Fibroblast of peridontal ligament (primary cell): ENCODE results near the gene MRPL55.

Experiments used
- DNase-seq: peaks from one replicate; pipeline ENCODE4 v3.0.0-alpha.2; 2010; ENCODE audit errors: extremely low read depth

Gene MRPL55

GRCh38 chr1:228109073-228109961 is at the start of gene MRPL55:
Gene MRPL55 (minus strand): TSS chr1:228109299. CDS start chr1:228108260, 1,039 bp downstream.
- peak; percentile 93 for DNase-seq

GRCh38 chr1:228158151-228159007 is 49.3 kb upstream of the MRPL55 start:
- no peak for DNase-seq

- DNase-seq, result no peak
Observed at GRCh38 chr1:228157729-228158126, 48.6 kb upstream of the MRPL55 start.

- DNase-seq, result no peak
Observed at GRCh38 chr1:228156941-228157728, 48.0 kb upstream of the MRPL55 start.

- DNase-seq, result no peak
Observed at GRCh38 chr1:228156515-228156881, 47.4 kb upstream of the MRPL55 start.

- DNase-seq, result no peak
Observed at GRCh38 chr1:228155596-228156514, 46.8 kb upstream of the MRPL55 start.

GRCh38 chr1:228154670-228155571 is 45.8 kb upstream of the MRPL55 start:
- DNase-seq, result no peak

- DNase-seq, result no peak
Observed at GRCh38 chr1:228154021-228154669, 45.0 kb upstream of the MRPL55 start.

- no peak for DNase-seq
Observed at GRCh38 chr1:228152918-228153258, 43.8 kb upstream of the MRPL55 start.

GRCh38 chr1:228152097-228152917 is 43.2 kb upstream of the MRPL55 start:
- DNase-seq, result no peak

- no peak for DNase-seq
Observed at GRCh38 chr1:228151180-228151925, 42.3 kb upstream of the MRPL55 start.

- peak; percentile 91 for DNase-seq
Observed at GRCh38 chr1:228150461-228151179, 41.5 kb upstream of the MRPL55 start.

GRCh38 chr1:228150120-228150460 is 41.0 kb upstream of the MRPL55 start:
- DNase-seq, result no peak

GRCh38 chr1:228149406-228150119 is 40.5 kb upstream of the MRPL55 start, which contains the start of gene GJC2:
Gene GJC2 (plus strand): TSS chr1:228149930. CDS start chr1:228157759, 7,829 bp downstream.
- no peak for DNase-seq

GRCh38 chr1:228148935-228149405 is 39.9 kb upstream of the MRPL55 start:
- DNase-seq, result no peak

GRCh38 chr1:228148196-228148861 is 39.2 kb upstream of the MRPL55 start:
- no peak for DNase-seq
